IMR-90 (cell line): ENCODE data around the gene KDSR.
"Not testable (repeated sequence)": the region's sequence is repeated elsewhere in the genome, so short reads cannot be mapped to it uniquely, and the experiment has no call there.

Experiments
- BHLHE40 ChIP-seq: fragments of 150-350 bp; IDR thresholded peaks from 2 replicates; pipeline ENCODE4 v1.6.1; 2016; ENCODE audit warnings: mild to moderate bottlenecking, low read depth, low read length
- FOS ChIP-seq: fragments of 150-350 bp; IDR thresholded peaks from 2 replicates; pipeline ENCODE4 v1.6.1; 2016; ENCODE audit warnings: low read depth, low read length
- MXI1 ChIP-seq: IDR thresholded peaks from 2 replicates; pipeline ENCODE4 v1.6.1; 2012; ENCODE audit warnings: low read depth, mild to moderate bottlenecking, low read length, moderate library complexity, borderline replicate concordance
- POLR2A ChIP-seq: IDR thresholded peaks from 2 replicates; pipeline ENCODE4 v1.6.1; 2012; ENCODE audit warnings: mild to moderate bottlenecking, low read depth, low read length
- TF ChIP-seq, protein P1 (sequence below): conservative IDR thresholded peaks from 2 replicates; pipeline ENCODE4 v1.5.1; 2012; ENCODE audit warnings: mild to moderate bottlenecking, low read depth, low read length, improper control_type of control experiment
- TF ChIP-seq, protein P2 (sequence below): fragments of 150-350 bp; IDR thresholded peaks from 2 replicates; pipeline ENCODE4 v1.6.1; 2017; ENCODE audit warnings: mild to moderate bottlenecking, antibody characterized with exemption, low read length, low read depth
- TF ChIP-seq, protein P3 (sequence below): fragments of 150-350 bp; IDR thresholded peaks from 2 replicates; pipeline ENCODE4 v1.6.1; 2016; ENCODE audit warnings: low read depth, mild to moderate bottlenecking, low read length, moderate library complexity, borderline replicate concordance

DNA sequence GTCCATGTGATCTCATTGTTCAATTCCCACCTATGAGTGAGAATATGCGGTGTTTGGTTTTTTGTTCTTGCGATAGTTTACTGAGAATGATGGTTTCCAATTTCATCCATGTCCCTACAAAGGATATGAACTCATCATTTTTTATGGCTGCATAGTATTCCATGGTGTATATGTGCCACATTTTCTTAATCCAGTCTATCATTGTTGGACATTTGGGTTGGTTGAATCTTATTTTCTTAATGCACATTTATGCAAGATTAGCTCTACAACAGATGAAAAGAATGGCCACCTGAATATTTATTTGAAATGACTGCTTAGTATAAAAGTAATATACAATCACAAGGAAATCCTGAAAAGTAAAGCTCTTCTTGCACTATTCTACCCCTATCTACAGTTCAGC, 3.6 kb downstream of the KDSR start:
- TF ChIP-seq, protein P1, sequence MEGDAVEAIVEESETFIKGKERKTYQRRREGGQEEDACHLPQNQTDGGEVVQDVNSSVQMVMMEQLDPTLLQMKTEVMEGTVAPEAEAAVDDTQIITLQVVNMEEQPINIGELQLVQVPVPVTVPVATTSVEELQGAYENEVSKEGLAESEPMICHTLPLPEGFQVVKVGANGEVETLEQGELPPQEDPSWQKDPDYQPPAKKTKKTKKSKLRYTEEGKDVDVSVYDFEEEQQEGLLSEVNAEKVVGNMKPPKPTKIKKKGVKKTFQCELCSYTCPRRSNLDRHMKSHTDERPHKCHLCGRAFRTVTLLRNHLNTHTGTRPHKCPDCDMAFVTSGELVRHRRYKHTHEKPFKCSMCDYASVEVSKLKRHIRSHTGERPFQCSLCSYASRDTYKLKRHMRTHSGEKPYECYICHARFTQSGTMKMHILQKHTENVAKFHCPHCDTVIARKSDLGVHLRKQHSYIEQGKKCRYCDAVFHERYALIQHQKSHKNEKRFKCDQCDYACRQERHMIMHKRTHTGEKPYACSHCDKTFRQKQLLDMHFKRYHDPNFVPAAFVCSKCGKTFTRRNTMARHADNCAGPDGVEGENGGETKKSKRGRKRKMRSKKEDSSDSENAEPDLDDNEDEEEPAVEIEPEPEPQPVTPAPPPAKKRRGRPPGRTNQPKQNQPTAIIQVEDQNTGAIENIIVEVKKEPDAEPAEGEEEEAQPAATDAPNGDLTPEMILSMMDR, result not testable (repeated sequence)
- TF ChIP-seq, protein P2, sequence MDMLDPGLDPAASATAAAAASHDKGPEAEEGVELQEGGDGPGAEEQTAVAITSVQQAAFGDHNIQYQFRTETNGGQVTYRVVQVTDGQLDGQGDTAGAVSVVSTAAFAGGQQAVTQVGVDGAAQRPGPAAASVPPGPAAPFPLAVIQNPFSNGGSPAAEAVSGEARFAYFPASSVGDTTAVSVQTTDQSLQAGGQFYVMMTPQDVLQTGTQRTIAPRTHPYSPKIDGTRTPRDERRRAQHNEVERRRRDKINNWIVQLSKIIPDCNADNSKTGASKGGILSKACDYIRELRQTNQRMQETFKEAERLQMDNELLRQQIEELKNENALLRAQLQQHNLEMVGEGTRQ, result not testable (repeated sequence)
- TF ChIP-seq FOS, MXI1, POLR2A, BHLHE40: not testable (repeated sequence)
- TF ChIP-seq, protein P3, sequence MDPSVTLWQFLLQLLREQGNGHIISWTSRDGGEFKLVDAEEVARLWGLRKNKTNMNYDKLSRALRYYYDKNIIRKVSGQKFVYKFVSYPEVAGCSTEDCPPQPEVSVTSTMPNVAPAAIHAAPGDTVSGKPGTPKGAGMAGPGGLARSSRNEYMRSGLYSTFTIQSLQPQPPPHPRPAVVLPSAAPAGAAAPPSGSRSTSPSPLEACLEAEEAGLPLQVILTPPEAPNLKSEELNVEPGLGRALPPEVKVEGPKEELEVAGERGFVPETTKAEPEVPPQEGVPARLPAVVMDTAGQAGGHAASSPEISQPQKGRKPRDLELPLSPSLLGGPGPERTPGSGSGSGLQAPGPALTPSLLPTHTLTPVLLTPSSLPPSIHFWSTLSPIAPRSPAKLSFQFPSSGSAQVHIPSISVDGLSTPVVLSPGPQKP, result not testable (repeated sequence)
